H9 (cell line): ENCODE data around the gene ECHS1. TPM values are rescaled to one million over a fixed set of nuclear protein-coding genes. Genes with fewer than 3 reads are reported as not detected.
A peak's percentile ranks its signal among the peaks of the same experiment; 100 is the strongest.

Source experiments
- DNase-seq: peaks from one replicate; pipeline ENCODE4 v3.0.0-alpha.2; 2017
- H2AFZ ChIP-seq: one replicate; pipeline ENCODE4 v1.6.1; 2013; ENCODE audit warnings: mild to moderate bottlenecking, low read length, control low read depth, moderate library complexity
- H2AK5ac ChIP-seq: 2 replicates; pipeline ENCODE4 v1.6.1; 2013; ENCODE audit warnings: low read length, control low read depth, mixed read lengths; ENCODE audit not compliant: insufficient read length
- H2BK120ac ChIP-seq: one replicate; pipeline ENCODE4 v1.6.1; 2013; ENCODE audit warnings: low read depth, mild to moderate bottlenecking, low read length, control low read depth, inconsistent platforms; ENCODE audit not compliant: poor library complexity, severe bottlenecking
- H2BK12ac ChIP-seq: 2 replicates; pipeline ENCODE4 v1.6.1; 2013; ENCODE audit warnings: low read length, control low read depth, mixed read lengths, low read depth; ENCODE audit not compliant: insufficient read length
- H2BK15ac ChIP-seq: 2 replicates; pipeline ENCODE4 v1.6.1; 2013; ENCODE audit warnings: low read depth, low read length, control low read depth
- H2BK20ac ChIP-seq: one replicate; pipeline ENCODE4 v1.6.1; 2013; ENCODE audit warnings: low read depth, mild to moderate bottlenecking, low read length, control low read depth, inconsistent platforms; ENCODE audit not compliant: poor library complexity, severe bottlenecking
- H2BK5ac ChIP-seq: 2 replicates; pipeline ENCODE4 v1.6.1; 2013; ENCODE audit warnings: low read length, control low read depth, mixed read lengths; ENCODE audit not compliant: insufficient read length
- H3K14ac ChIP-seq: 2 replicates; pipeline ENCODE4 v1.6.1; 2013; ENCODE audit warnings: low read length, control low read depth; ENCODE audit not compliant: insufficient read depth
- H3K18ac ChIP-seq: 2 replicates; pipeline ENCODE4 v1.6.1; 2013; ENCODE audit warnings: low read depth, mild to moderate bottlenecking, mixed read lengths, low read length, control low read depth; ENCODE audit not compliant: insufficient read length
- H3K23ac ChIP-seq: 2 replicates; pipeline ENCODE4 v1.6.1; 2013; ENCODE audit warnings: low read length, control low read depth, mixed read lengths, low read depth; ENCODE audit not compliant: insufficient read length
- H3K23me2 ChIP-seq: 2 replicates; pipeline ENCODE4 v1.6.1; 2013; ENCODE audit warnings: low read depth, mild to moderate bottlenecking, mixed read lengths, low read length, control low read depth; ENCODE audit not compliant: insufficient read length, poor library complexity, severe bottlenecking
- H3K27ac ChIP-seq: 2 replicates; pipeline ENCODE4 v1.5.1; 2013; ENCODE audit warnings: low read length, control low read depth, mixed read lengths, low read depth; ENCODE audit not compliant: insufficient read length
- H3K27me3 ChIP-seq: 2 replicates; pipeline ENCODE4 v1.6.1; 2013; ENCODE audit warnings: low read length, control low read depth, inconsistent platforms; ENCODE audit not compliant: insufficient read depth
- H3K4ac ChIP-seq: 2 replicates; pipeline ENCODE4 v1.6.1; 2013; ENCODE audit warnings: low read depth, mild to moderate bottlenecking, control low read depth, inconsistent platforms, low read length, moderate library complexity
- H3K4me1 ChIP-seq: 2 replicates; pipeline ENCODE4 v1.6.1; 2013; ENCODE audit warnings: low read length, control low read depth, inconsistent platforms; ENCODE audit not compliant: insufficient read depth
- H3K4me2 ChIP-seq: 2 replicates; pipeline ENCODE4 v1.6.1; 2013; ENCODE audit warnings: low read length, control low read depth, mixed read lengths; ENCODE audit not compliant: insufficient read length, insufficient read depth
- H3K56ac ChIP-seq: 2 replicates; pipeline ENCODE4 v1.6.1; 2013; ENCODE audit warnings: low read depth, mild to moderate bottlenecking, mixed read lengths, low read length, control low read depth; ENCODE audit not compliant: insufficient read length
- H3K79me1 ChIP-seq: 2 replicates; pipeline ENCODE4 v1.6.1; 2013; ENCODE audit warnings: low read depth, mild to moderate bottlenecking, moderate library complexity, low read length, control low read depth, inconsistent platforms; ENCODE audit not compliant: insufficient read depth, poor library complexity, severe bottlenecking
- H3K79me2 ChIP-seq: 2 replicates; pipeline ENCODE4 v1.6.1; 2013; ENCODE audit warnings: low read length, control low read depth, inconsistent platforms; ENCODE audit not compliant: insufficient read depth
- H3K9ac ChIP-seq: 2 replicates; pipeline ENCODE4 v1.6.1; 2013; ENCODE audit warnings: low read length, control low read depth, mixed read lengths; ENCODE audit not compliant: insufficient read length; ENCODE audit errors: extremely low read depth
- H3K9me3 ChIP-seq: one replicate; pipeline ENCODE4 v1.6.1; 2013; ENCODE audit warnings: low read depth, low read length, inconsistent platforms; ENCODE audit not compliant: control insufficient read depth
- H3T11ph ChIP-seq: one replicate; pipeline ENCODE4 v1.6.1; 2013; ENCODE audit warnings: mild to moderate bottlenecking, low read length, control low read depth, inconsistent platforms
- H4K20me1 ChIP-seq: one replicate; pipeline ENCODE4 v1.6.1; 2013; ENCODE audit not compliant: control insufficient read depth, insufficient read length, insufficient read depth
- H4K5ac ChIP-seq: 2 replicates; pipeline ENCODE4 v1.6.1; 2013; ENCODE audit warnings: low read depth, mild to moderate bottlenecking, mixed read lengths, low read length, control low read depth; ENCODE audit not compliant: insufficient read length
- H4K8ac ChIP-seq: replicated peaks from 2 replicates; pipeline ENCODE4 v1.6.1; 2013; ENCODE audit warnings: low read length, control low read depth, mixed read lengths, low read depth; ENCODE audit not compliant: insufficient read length
- H4K91ac ChIP-seq: 2 replicates; pipeline ENCODE4 v1.6.1; 2013; ENCODE audit warnings: low read depth, mild to moderate bottlenecking, moderate library complexity, mixed read lengths, low read length, control low read depth; ENCODE audit not compliant: insufficient read length
- H3K27ac Mint-ChIP-seq, 3 experiments: 2 replicates in 2 of 3; 3 replicates in 1 of 3; pipeline ENCODE4 v1.8.0; 2020 to 2021; ENCODE audit warnings: mixed read lengths in 3 of 3, mild to moderate bottlenecking in 1 of 3, moderate library complexity in 1 of 3
- H3K27me3 Mint-ChIP-seq: 2 replicates; pipeline ENCODE4 v1.8.0; 2021; ENCODE audit warnings: low read depth, mild to moderate bottlenecking, moderate library complexity, mixed read lengths
- H3K36me3 Mint-ChIP-seq, 3 experiments: 2 replicates in 2 of 3; 3 replicates in 1 of 3; pipeline ENCODE4 v1.8.0; 2020 to 2021; ENCODE audit warnings: low read depth in 3 of 3, mixed read lengths in 3 of 3; ENCODE audit not compliant: insufficient read depth in 1 of 3
- H3K4me1 Mint-ChIP-seq, 2 experiments: 2 replicates each; pipeline ENCODE4 v1.8.0; 2020; ENCODE audit warnings: mixed read lengths in 2 of 2
- H3K4me3 Mint-ChIP-seq, 2 experiments: 2 replicates in 1 of 2; 3 replicates in 1 of 2; pipeline ENCODE4 v1.8.0; 2020 to 2021; ENCODE audit warnings: mild to moderate bottlenecking in 2 of 2, mixed read lengths in 2 of 2, moderate library complexity in 1 of 2
- H3K9me3 Mint-ChIP-seq, 2 experiments: 2 replicates in 1 of 2; 3 replicates in 1 of 2; pipeline ENCODE4 v1.8.0; 2020; ENCODE audit warnings: mild to moderate bottlenecking in 2 of 2, mixed read lengths in 2 of 2, moderate library complexity in 1 of 2
- CTCF ChIP-seq: fragments of 200-600 bp; sonication (generic); conservative IDR thresholded peaks from 3 replicates; pipeline ENCODE4 v1.8.0; 2021; ENCODE audit warnings: antibody characterized with exemption, mild to moderate bottlenecking
- WGBS: extraction: QIAGEN DNeasy Blood & Tissue Kit; methylation state at CpG from one replicate; pipeline ENCODE4 v1.1.7; 2013; ENCODE audit warnings: missing lambda C conversion rate, low lambda C conversion rate, mixed read lengths; ENCODE audit not compliant: insufficient read length; ENCODE audit errors: extremely low coverage; 5-methylcytosine and 5-hydroxymethylcytosine counted together
- total RNA-seq: library from RNA; stranded (reverse); gene quantifications from 2 replicates; pipeline ENCODE4 v1.2.1, GENCODE V29; 2021

The ECHS1 gene
- total RNA-seq, 1 experiment from 2014 or later = 94.1 TPM

DNA sequence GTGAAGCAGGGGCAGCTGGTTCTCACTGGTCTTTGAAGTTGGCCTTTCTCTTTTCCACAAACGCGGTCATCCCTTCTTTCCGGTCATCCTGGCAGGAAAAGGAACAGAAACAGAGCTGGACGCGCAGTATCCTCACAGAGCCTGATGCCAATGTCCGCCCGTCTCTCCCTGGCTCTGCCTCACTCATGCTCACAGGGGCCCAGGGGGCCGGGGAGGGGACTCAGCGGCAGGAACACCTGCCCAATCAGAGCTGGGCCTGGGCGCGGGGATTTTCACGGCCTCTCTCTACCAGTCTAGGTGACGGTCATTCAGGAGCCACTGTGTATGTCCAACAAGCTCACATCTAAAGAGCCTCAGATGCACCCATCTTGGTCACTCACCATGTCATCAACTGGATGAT lies 10.3 kb downstream of the ECHS1 start:
- no peak overlapping the region for H4K8ac ChIP-seq
- H3K4ac ChIP-seq = no peak overlapping the region
- H3K23ac ChIP-seq = no peak overlapping the region
- Mint-ChIP-seq H3K4me1 (peaks cover 0 to 2% of the 10 kb centered on the region in 2 experiments; a peak in 1 of 4 replicates), H3K9me3 (no peaks in the 10 kb centered on the region), H3K27me3 (peaks cover 24% of the 10 kb centered on the region), H3K27ac (peak overlapping the region in 1 of 3 experiments; percentile 27; a peak in 1 of 7 replicates), H3K4me3 (no peak overlapping the region), H3K36me3 (peaks cover 27 to 51% (median 47%) of the 10 kb centered on the region in 3 experiments; a peak in 6 of 7 replicates)
- no peak overlapping the region for H2AK5ac ChIP-seq
- no peak overlapping the region for H3K27ac ChIP-seq
- H4K91ac ChIP-seq = no peak overlapping the region
- H4K20me1 ChIP-seq = no peaks in the 10 kb centered on the region
- no peak for DNase-seq
- H2BK5ac ChIP-seq = no peak overlapping the region
- H3K14ac ChIP-seq = no peak overlapping the region
- H3K27me3 ChIP-seq = no peaks in the 10 kb centered on the region; the same call in 1 of the 2 replicates
- no peaks in the 10 kb centered on the region for H3K23me2 ChIP-seq
- no peaks in the 10 kb centered on the region for H3K4me1 ChIP-seq
- no peak for TF ChIP-seq CTCF
- no peak overlapping the region for H2AFZ ChIP-seq
- no peak overlapping the region for H3K4me2 ChIP-seq
- H3K56ac ChIP-seq = no peak overlapping the region
- no peaks in the 10 kb centered on the region for H3K79me1 ChIP-seq
- H2BK15ac ChIP-seq = no peak overlapping the region
- no peak overlapping the region for H3K18ac ChIP-seq
- no peak overlapping the region for H2BK120ac ChIP-seq
- no peak overlapping the region for H4K5ac ChIP-seq
- H3K79me2 ChIP-seq = no peaks in the 10 kb centered on the region
- WGBS = no CpG with 5 or more reads among the region's 13 CpGs
- H3K9ac ChIP-seq = no peak overlapping the region
- H3K9me3 ChIP-seq = no peaks in the 10 kb centered on the region
- no peak overlapping the region for H2BK12ac ChIP-seq
- no peak overlapping the region for H2BK20ac ChIP-seq
- H3T11ph ChIP-seq = no peak overlapping the region
